Gastroesophageal sphincter (tissue), 3 donors: Measurements from ENCODE around the gene SNAP47.

Experiments used
- CTCF ChIP-seq, 4 experiments: fragments of 200-600 bp in 2 of 4; fragments of 450-650 bp in 2 of 4; sonication (generic) in 1 of 4; IDR thresholded peaks; one replicate each; pipeline ENCODE4 v1.5.1; 2017 to 2019; ENCODE audit warnings: antibody characterized with exemption in 4 of 4, mild to moderate bottlenecking in 2 of 4, moderate library complexity in 2 of 4
- EP300 ChIP-seq: sonication (generic); formaldehyde crosslinking; IDR thresholded peaks from one replicate; pipeline ENCODE4 v1.6.1; 2017; ENCODE audit warnings: antibody characterized with exemption, mild to moderate bottlenecking
- POLR2A ChIP-seq, 2 donors: fragments of 450-650 bp; IDR thresholded peaks; one replicate each; pipeline ENCODE4 v1.6.1; 2017; ENCODE audit warnings: antibody characterized with exemption in 2 of 2, mild to moderate bottlenecking in 2 of 2, moderate library complexity in 1 of 2
- POLR2AphosphoS5 ChIP-seq: sonication (generic); formaldehyde crosslinking; IDR thresholded peaks from one replicate; pipeline ENCODE4 v1.6.1; 2017; ENCODE audit warnings: antibody characterized with exemption

- no peak for TF ChIP-seq POLR2AphosphoS5
- no peak for TF ChIP-seq CTCF (IDR thresholded peaks at IDR 0.05)
- no peak for TF ChIP-seq POLR2A (IDR thresholded peaks at IDR 0.05)
- TF ChIP-seq EP300, result no peak
Observed at GRCh38 chr1:227697321-227697864, 37.8 kb upstream of the SNAP47 start.
